Heart left ventricle (tissue), 16 donors: Measurements from ENCODE around the gene BAIAP2. TPM values are rescaled to one million over a fixed set of nuclear protein-coding genes. Genes with fewer than 3 reads are reported as not detected.
A peak's percentile ranks its signal among the peaks of the same experiment; 100 is the strongest.

Experiments
- ATAC-seq, 4 donors: fragments of 200-7000 bp; cut with Tn5 transposase; one replicate each; pipeline ENCODE4 v1.9.1; 2020 to 2022; ENCODE audit warnings: moderate library complexity in 4 of 4, mild to moderate bottlenecking in 3 of 4, moderate number of reproducible peaks in 1 of 4
- DNase-seq, 5 donors: peaks; one replicate each; pipeline ENCODE4 v3.0.0-alpha.2; 2020
- H3K27ac ChIP-seq, 12 donors: fragments of 200-600 bp; sonication (generic) in 4 of 12; one replicate each; pipeline versions ENCODE4 v1.5.0 to v1.8.0; 2016 to 2022; ENCODE audit warnings: mild to moderate bottlenecking in 2 of 12
- H3K27me3 ChIP-seq, 9 donors: fragments of 200-600 bp; sonication (generic) in 2 of 9; one replicate each; pipeline versions ENCODE4 v1.5.1 to v1.8.0; 2016 to 2022; ENCODE audit warnings: mild to moderate bottlenecking in 3 of 9
- H3K36me3 ChIP-seq, 9 donors: fragments of 200-600 bp; sonication (generic) in 2 of 9; one replicate each; pipeline versions ENCODE4 v1.5.0 to v1.8.0; 2018 to 2022; ENCODE audit warnings: mild to moderate bottlenecking in 2 of 9
- H3K4me1 ChIP-seq, 12 donors: fragments of 200-600 bp; sonication (generic) in 4 of 12; one replicate each; pipeline versions ENCODE4 v1.5.0 to v1.8.0; 2016 to 2022; ENCODE audit warnings: mild to moderate bottlenecking in 3 of 12
- H3K4me3 ChIP-seq, 12 donors: fragments of 200-600 bp; sonication (generic) in 4 of 12; one replicate each; pipeline versions ENCODE4 v1.5.0 to v1.8.0; 2017 to 2022; ENCODE audit warnings: mild to moderate bottlenecking in 9 of 12, moderate library complexity in 4 of 12
- H3K9me3 ChIP-seq, 12 donors: fragments of 200-600 bp; sonication (generic) in 4 of 12; one replicate each; pipeline versions ENCODE4 v1.5.0 to v1.8.0; 2016 to 2022; ENCODE audit warnings: mild to moderate bottlenecking in 1 of 12
- POLR2A ChIP-seq, 2 donors: fragments of 450-650 bp; IDR thresholded peaks; one replicate each; pipeline ENCODE4 v1.6.1; 2017; ENCODE audit warnings: antibody characterized with exemption in 2 of 2, mild to moderate bottlenecking in 2 of 2, moderate library complexity in 2 of 2
- WGBS, 4 donors: extraction: QIAGEN DNeasy Blood & Tissue Kit in 2 of 4; methylation state at CpG; one replicate each; pipeline versions ENCODE4 v1.1.5 to v1.1.7; 2013 to 2018; 5-methylcytosine and 5-hydroxymethylcytosine counted together
- intact Hi-C, 10 donors: fragments of 100-400 bp; cut with DNase I; formaldehyde crosslinking; loops; one replicate each; pipeline versions ENCODE4 v1.11.1 to v1.14.2; 2022
- microRNA counts, 2 donors: library from miRNA; unstranded; fragments of <30 nt; microRNA quantifications; one replicate each; lab custom pipeline; 2016
- microRNA-seq, 4 donors: library from miRNA; unstranded; fragments of <30 nt; microRNA quantifications; one replicate each; pipeline versions ENCODE4 to v1.2.0, GENCODE V29; 2017 to 2020
- polyA plus RNA-seq, 2 donors: library from polyadenylated mRNA; stranded (reverse); fragments of 200-250 nt; gene quantifications; one replicate each; pipeline ENCODE4 v1.2.3, GENCODE V29; 2013
- total RNA-seq, 9 donors: library from RNA; depleted of rRNA in 2 of 9; stranded (reverse); fragments of >200 nt in 2 of 9; fragmentation: NEBNext Ultra II Directional in 3 of 9; extraction: Animal tissue kit (Norgen Biotek cat#: 25700) in 3 of 9; gene quantifications; one replicate each; pipeline versions ENCODE4 v1.1.0 to v1.2.4, GENCODE V29; 2016 to 2023
- TF ChIP-seq, protein P1 (sequence below), 12 donors: fragments of 200-600 bp; sonication (generic) in 4 of 12; IDR thresholded peaks; one replicate each; pipeline versions ENCODE4 v1.5.0 to v1.8.0; 2018 to 2022; ENCODE audit warnings: antibody characterized with exemption in 12 of 12, mild to moderate bottlenecking in 5 of 12
- donor health status: ischemic (EF 13 %, LVEDD 7.1; RV severe dilation, severe dysfunction).
- donor health status: healthy with polysubstance abuse.
- donor health status: DM: no; HTN: yes; CAD: no.
- donor health status: DM: no; HTN: no; CAD: no.
- donor health status: ischemic (EF 25% LVEDD 6.9; RV normal size, moderate dysfunction).
- donor health status: ischemic (EF 25% LVEDD 5.7; RV mildly dilated, moderate dysfunction).
- donor health status: healthy.
- donor health status: DM: yes; HTN: yes; CAD: no.
- donor health status: ischemic (EF 35%, LVEDD 5.7; RV mildly dilated, moderate dysfunction).
- donor health status: nonischemic (EF 11% LVEDD 7.7; RV severe dilation, severe dysfunction).
- donor health status: DM: yes; HTN: yes; CAD: no.
- donor health status: PGD.
- donor health status: ischemic (EF 29% LVEDD 5.4; RV normal size, mild dysfunction).
- donor health status: nonischemic (EF 23%, LVEDD 6.1; RV moderate dilation, normal function).

BAIAP2 gene
- total and polyA plus RNA-seq, 11 donors = 8.9 to 30.2 (median 18.5) TPM

DNA sequence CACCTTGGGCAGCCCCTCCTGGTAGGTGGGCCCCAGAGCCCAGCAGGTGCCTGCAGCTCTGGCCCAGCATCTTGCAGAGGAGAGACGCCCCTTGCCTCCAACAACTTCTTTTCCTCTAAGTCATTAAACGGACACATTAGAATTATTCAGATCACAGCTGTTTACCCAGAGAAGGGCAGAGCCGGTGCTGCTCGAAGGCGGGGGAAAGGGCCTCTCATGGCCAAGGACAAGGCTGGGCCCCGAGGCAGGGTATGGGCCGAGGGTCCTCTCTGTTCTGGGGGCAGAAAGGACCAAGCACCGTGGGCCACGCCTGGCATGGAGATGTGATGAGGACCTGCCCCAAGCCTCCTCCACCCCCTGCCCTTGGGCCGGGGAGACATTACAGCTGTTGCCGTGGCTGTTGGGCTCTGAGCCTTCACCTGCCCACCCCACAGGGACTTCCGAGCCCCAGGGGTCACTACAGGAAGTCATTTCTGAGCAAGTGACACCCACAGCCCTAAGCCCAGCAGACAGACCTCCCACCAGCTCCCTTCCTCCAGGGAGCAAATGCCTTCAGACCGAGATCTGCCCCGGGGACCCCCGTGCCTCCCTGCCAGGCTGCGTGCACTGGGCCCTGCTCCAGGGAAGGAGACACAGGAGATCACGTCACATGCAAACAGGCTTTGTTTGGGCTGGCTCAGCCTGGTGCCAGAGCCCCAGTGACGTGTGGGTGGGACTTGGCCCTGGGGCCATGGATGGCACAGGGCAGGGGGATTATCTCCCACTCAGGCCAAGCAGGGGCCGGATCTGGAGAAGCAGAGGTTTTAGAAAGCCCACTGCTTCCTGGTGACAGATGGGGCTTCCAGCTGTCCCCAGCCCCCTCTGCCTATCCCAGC lies 129.7 kb downstream of the BAIAP2 start:
- Histone ChIP-seq H3K27ac (peak overlapping the region in 2 of 12 donors; percentile 19 to 44), H3K4me1 (peaks cover 0 to 22% (median 4%) of the 10 kb centered on the region in 12 donors), H3K27me3 (peaks cover 0 to 31% (median 4%) of the 10 kb centered on the region in 9 donors), H3K9me3 (no peaks in the 10 kb centered on the region), H3K4me3 (peak overlapping the region in 3 of 12 donors; percentile 44 to 56 (median 51)), H3K36me3 (no peaks in the 10 kb centered on the region)
- peak in 2 of 4 donors; percentile 46 to 51 for ATAC-seq
- DNase-seq = peak in 1 of 5 donors; percentile 7
- TF ChIP-seq POLR2A (IDR thresholded peaks at IDR 0.05) = no peak
- TF ChIP-seq, protein P1, sequence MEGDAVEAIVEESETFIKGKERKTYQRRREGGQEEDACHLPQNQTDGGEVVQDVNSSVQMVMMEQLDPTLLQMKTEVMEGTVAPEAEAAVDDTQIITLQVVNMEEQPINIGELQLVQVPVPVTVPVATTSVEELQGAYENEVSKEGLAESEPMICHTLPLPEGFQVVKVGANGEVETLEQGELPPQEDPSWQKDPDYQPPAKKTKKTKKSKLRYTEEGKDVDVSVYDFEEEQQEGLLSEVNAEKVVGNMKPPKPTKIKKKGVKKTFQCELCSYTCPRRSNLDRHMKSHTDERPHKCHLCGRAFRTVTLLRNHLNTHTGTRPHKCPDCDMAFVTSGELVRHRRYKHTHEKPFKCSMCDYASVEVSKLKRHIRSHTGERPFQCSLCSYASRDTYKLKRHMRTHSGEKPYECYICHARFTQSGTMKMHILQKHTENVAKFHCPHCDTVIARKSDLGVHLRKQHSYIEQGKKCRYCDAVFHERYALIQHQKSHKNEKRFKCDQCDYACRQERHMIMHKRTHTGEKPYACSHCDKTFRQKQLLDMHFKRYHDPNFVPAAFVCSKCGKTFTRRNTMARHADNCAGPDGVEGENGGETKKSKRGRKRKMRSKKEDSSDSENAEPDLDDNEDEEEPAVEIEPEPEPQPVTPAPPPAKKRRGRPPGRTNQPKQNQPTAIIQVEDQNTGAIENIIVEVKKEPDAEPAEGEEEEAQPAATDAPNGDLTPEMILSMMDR (IDR thresholded peaks at IDR 0.05) = no peak
- 64 to 72% (median 67%) methylated on average over 11 to 19 of the region's 19 CpGs for WGBS, 4 donors
- intact Hi-C loops = no loop called here

DNA sequence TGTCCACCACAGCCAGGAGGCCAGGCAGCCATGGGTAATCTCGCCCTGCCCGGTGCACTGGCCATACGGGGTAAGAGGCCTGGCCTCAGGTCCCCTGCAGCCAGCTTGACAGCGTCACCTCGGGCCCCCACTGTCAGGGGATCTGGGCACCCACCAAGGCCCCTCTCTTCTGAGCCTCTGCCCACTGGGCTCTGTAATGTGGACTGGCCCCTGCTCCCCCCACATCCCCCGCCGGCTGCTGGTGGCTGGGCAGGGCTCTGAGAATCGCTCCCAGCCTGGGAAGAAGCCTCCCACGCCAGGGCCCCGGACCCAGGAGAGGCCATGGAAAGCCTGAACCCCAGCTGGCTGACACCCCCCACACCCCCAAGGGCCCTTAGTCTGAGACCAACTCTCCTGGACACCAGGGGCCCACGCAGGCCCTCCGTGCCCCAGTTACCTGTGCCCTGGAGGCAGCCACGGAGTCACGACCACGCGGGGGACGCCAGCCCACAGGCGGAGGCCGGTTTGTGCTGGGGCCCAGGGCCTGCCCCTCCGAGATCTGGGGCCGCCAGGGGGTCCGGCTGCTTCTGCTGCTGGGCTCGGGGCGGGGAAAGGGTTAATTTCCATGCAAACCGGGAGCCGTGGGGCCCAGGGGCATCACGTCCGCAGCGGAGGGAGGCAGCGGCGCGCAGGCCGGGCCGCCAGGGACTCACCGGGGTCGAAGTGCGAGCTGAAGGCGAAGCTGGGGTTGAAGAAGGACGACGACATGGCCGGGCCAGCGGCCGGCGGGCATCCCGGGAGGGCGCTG lies 130.5 kb downstream of the BAIAP2 start, which contains the start of gene PVALEF:
Gene PVALEF, plus strand, starts transcription at position 262 of the 787 bp plus-strand sequence. CDS start 15,720 bp downstream, outside the sequence.
- peak in 3 of 5 donors; percentile 8 to 60 (median 27) for DNase-seq
- no peaks in the 10 kb centered on the region for H3K36me3 ChIP-seq
- H3K9me3 ChIP-seq = no peaks in the 10 kb centered on the region
- peak within 1 kb of the TSS in 5 of 12 donors; percentile 19 to 47 (median 40) for H3K27ac ChIP-seq
- peak within 1 kb of the TSS; percentile 16 to 56 (median 48) for H3K4me3 ChIP-seq
- ATAC-seq = peak in 2 of 4 donors; percentile 16 to 21
- H3K4me1 ChIP-seq = peaks cover 0 to 20% (median 4%) of the 10 kb centered on the region in 12 donors
- peaks cover 0 to 31% (median 4%) of the 10 kb centered on the region in 9 donors for H3K27me3 ChIP-seq
- intact Hi-C loops = no loop called here
- TF ChIP-seq POLR2A (IDR thresholded peaks at IDR 0.05) = no peak
- TF ChIP-seq, protein P1 (IDR thresholded peaks at IDR 0.05) = no peak
- WGBS, 4 donors = 3 to 31% (median 27%) methylated on average over 22 to 46 of the region's 46 CpGs

DNA sequence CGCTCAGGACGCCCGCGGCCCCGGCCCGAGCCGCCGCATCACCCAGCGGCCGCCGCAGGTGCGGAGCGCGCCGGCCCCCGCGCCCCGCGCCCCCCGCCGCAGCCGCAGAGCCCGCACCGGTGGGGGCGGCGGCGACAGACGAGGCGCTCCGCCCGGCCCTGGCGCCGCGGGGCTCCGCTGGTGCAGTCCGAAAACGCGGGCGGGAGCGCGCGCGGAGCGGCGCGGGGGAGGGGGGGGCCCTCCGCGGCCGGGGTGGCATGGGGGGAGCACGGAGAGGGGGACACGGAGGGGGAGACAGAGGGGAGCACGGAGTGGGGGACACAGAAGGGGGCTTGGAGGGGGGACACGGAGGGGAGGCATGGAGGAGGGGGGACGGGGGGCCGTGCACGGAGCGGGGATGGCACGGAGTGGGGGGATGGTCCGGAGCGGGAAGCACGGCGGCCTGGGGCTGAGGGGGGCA lies 131.1 kb downstream of the BAIAP2 start, which contains the start of gene AATK:
Gene AATK, minus strand, starts transcription at position 189 of the 460 bp plus-strand sequence. CDS start 229 bp downstream, outside the sequence.
- intact Hi-C loops = no loop called here
- peak within 1 kb of the TSS in 5 of 12 donors; percentile 19 to 47 (median 40) for H3K27ac ChIP-seq

More for the DNA sequence above, 131.1 kb downstream of the BAIAP2 start, which contains the start of gene AATK:
- DNase-seq (no peak), ATAC-seq (no peak)
- Histone ChIP-seq H3K36me3 (no peaks in the 10 kb centered on the region), H3K4me3 (peak within 1 kb of the TSS; percentile 16 to 56 (median 48)), H3K4me1 (peaks cover 0 to 15% (median 4%) of the 10 kb centered on the region in 12 donors), H3K27me3 (peaks cover 0 to 31% (median 4%) of the 10 kb centered on the region in 9 donors), H3K9me3 (no peaks in the 10 kb centered on the region)
- WGBS, 4 donors = 1 to 13% (median 4%) methylated on average over 7 to 61 of the region's 62 CpGs
- TF ChIP-seq, protein P1 (IDR thresholded peaks at IDR 0.05) = no peak
- no peak for TF ChIP-seq POLR2A (IDR thresholded peaks at IDR 0.05)

MicroRNAs encoded within 50 kb of the gene (microRNA counts, 767-probe panel; counts per million panel counts)
- microRNA hsa-miR-1250 (lab: Ali Mortazavi, UCI) (0 to 71.6 counts per million in 2 donors), microRNA hsa-miR-338-3p (lab: Ali Mortazavi, UCI) (3,525 to 3,536 counts per million in 2 donors), microRNA hsa-miR-338-5p (lab: Ali Mortazavi, UCI) (1,658 to 2,085 counts per million in 2 donors), microRNA hsa-miR-657 (lab: Ali Mortazavi, UCI) (0 to 71.6 counts per million in 2 donors)

Small RNA genes lying within 50 kb of the gene (microRNA-seq; reads per million reads assigned to microRNA genes)
- gene MIR1250 (1.3 to 3.1 (median 2.3) reads per million in 4 donors), gene MIR3065 (0 reads per million in 4 donors), gene MIR338 (0 reads per million in 4 donors), gene MIR657 (0 reads per million in 4 donors)

Other genes with a start within 250 kb of the BAIAP2 start
- gene CHMP6, start 43.3 kb upstream of the BAIAP2 start, total RNA-seq = 10 to 100 TPM; 17.9 to 25.9 (median 19.4) TPM
- 10 to 100 TPM; 24.4 to 35.5 TPM for gene CHMP6, start 43.3 kb upstream of the BAIAP2 start, polyA plus RNA-seq
- not detected for gene PVALEF, start 130.4 kb downstream of the BAIAP2 start, total RNA-seq
- not detected for gene PVALEF, start 130.4 kb downstream of the BAIAP2 start, polyA plus RNA-seq
- 10 to 100 TPM in 2 of 9 donors, 1 to 10 TPM in 7; 3.6 to 12.0 (median 9.6) TPM for gene AATK, start 131.1 kb downstream of the BAIAP2 start, total RNA-seq
- 1 to 10 TPM; 1.3 to 3.9 TPM for gene AATK, start 131.1 kb downstream of the BAIAP2 start, polyA plus RNA-seq
- gene CEP131, start 187.8 kb downstream of the BAIAP2 start, total RNA-seq = 10 to 100 TPM in 3 of 9 donors, 1 to 10 TPM in 6; 7.0 to 15.8 (median 8.9) TPM
- 10 to 100 TPM in 1 of 2 donors, 1 to 10 TPM in 1; 8.0 to 14.7 TPM for gene CEP131, start 187.8 kb downstream of the BAIAP2 start, polyA plus RNA-seq
- 10 to 100 TPM in 5 of 9 donors, 1 to 10 TPM in 4; 6.8 to 16.0 (median 10.2) TPM for gene TEPSIN, start 203.9 kb downstream of the BAIAP2 start, total RNA-seq
- gene TEPSIN, start 203.9 kb downstream of the BAIAP2 start, polyA plus RNA-seq = 10 to 100 TPM; 12.4 to 14.4 TPM
- gene NDUFAF8, start 204.2 kb downstream of the BAIAP2 start, total RNA-seq = 10 to 100 TPM; 31.8 to 77.1 (median 50.2) TPM
- 10 to 100 TPM; 26.7 to 51.9 TPM for gene NDUFAF8, start 204.2 kb downstream of the BAIAP2 start, polyA plus RNA-seq